Lower leg skin (tissue), 4 donors: ENCODE data around the gene BCL2. TPM values are rescaled to one million over a fixed set of nuclear protein-coding genes. Genes with fewer than 3 reads are reported as not detected.

ENCODE experiments used
- DNase-seq, 2 donors: peaks; one replicate each; pipeline ENCODE4 v3.0.0-alpha.2; 2019; ENCODE audit warnings: low spot score in 2 of 2
- H3K4me3 ChIP-seq: fragments of 200-600 bp; sonication (generic); 2 replicates; pipeline ENCODE4 v1.5.1; 2017; ENCODE audit warnings: mild to moderate bottlenecking, low read depth; ENCODE audit not compliant: poor library complexity, severe bottlenecking
- CTCF ChIP-seq, 3 donors: fragments of 450-650 bp; IDR thresholded peaks; one replicate each; pipeline ENCODE4 v1.5.1; 2016; ENCODE audit warnings: antibody characterized with exemption in 3 of 3, mild to moderate bottlenecking in 3 of 3, moderate library complexity in 2 of 3
- POLR2A ChIP-seq, 2 donors: fragments of 450-650 bp; IDR thresholded peaks; one replicate each; pipeline ENCODE4 v1.6.1; 2016 to 2017; ENCODE audit warnings: antibody characterized with exemption in 2 of 2, mild to moderate bottlenecking in 1 of 2, moderate library complexity in 1 of 2
- WGBS, 2 donors: methylation state at CpG; one replicate each; pipeline ENCODE4 v1.1.5; 2018; 5-methylcytosine and 5-hydroxymethylcytosine counted together
- intact Hi-C: fragments of 100-400 bp; cut with DNase I; formaldehyde crosslinking; loops from one replicate; pipeline ENCODE4 v1.15.0; 2023; ENCODE audit warnings: low total_unique reads
- total RNA-seq, 4 donors: library from RNA; depleted of rRNA; stranded (reverse); fragments of >200 nt; gene quantifications; one replicate each; pipeline ENCODE4 v1.1.0, GENCODE V29; 2016

BCL2 gene
- total RNA-seq, 4 donors from 2014 or later = 12.8 to 21.7 (median 18.2) TPM

GRCh38 chr18:63336366-63337099, 17.0 kb upstream of the BCL2 start:
- H3K4me3 ChIP-seq = no peak overlapping the region
- TF ChIP-seq CTCF (IDR thresholded peaks at IDR 0.05) = no peak
- TF ChIP-seq POLR2A (IDR thresholded peaks at IDR 0.05) = no peak
- intact Hi-C loops = no loop called here
- DNase-seq = no peak
- WGBS, 2 donors = 25 to 29% methylated on average over 8 of the region's 8 CpGs

GRCh38 chr18:63331105-63331504, 11.5 kb upstream of the BCL2 start:
- no peak overlapping the region for H3K4me3 ChIP-seq
- WGBS, 2 donors = 92 to 93% methylated on average over 4 of the region's 4 CpGs
- DNase-seq = no peak
- intact Hi-C loops = no loop called here
- TF ChIP-seq CTCF (IDR thresholded peaks at IDR 0.05) (no peak), POLR2A (IDR thresholded peaks at IDR 0.05) (no peak)

- no peak for TF ChIP-seq POLR2A (IDR thresholded peaks at IDR 0.05)
- TF ChIP-seq CTCF (IDR thresholded peaks at IDR 0.05) = no peak
- 50 to 55% methylated on average over 7 of the region's 7 CpGs for WGBS, 2 donors
- intact Hi-C loops = loop anchor here (10.0 kb wide), 1 partner anchor 315 kb away; no protein-coding TSS in a partner anchor
These were observed 10.0 kb upstream of the BCL2 start for GRCh38 chr18:63329431-63330145.

GRCh38 chr18:63326011-63326410, 6.4 kb upstream of the BCL2 start:
- no peak overlapping the region for H3K4me3 ChIP-seq
- TF ChIP-seq CTCF (IDR thresholded peaks at IDR 0.05) (no peak), POLR2A (IDR thresholded peaks at IDR 0.05) (no peak)
- no peak for DNase-seq
- 86 to 90% methylated on average over 5 of the region's 5 CpGs for WGBS, 2 donors
- intact Hi-C loops = loop anchor here (10.0 kb wide), 1 partner anchor 311 kb away; no protein-coding TSS in a partner anchor

More at GRCh38 chr18:63329431-63330145, 10.0 kb upstream of the BCL2 start:
- DNase-seq = no peak
- H3K4me3 ChIP-seq = no peak overlapping the region

GRCh38 chr18:63325086-63325686, 5.6 kb upstream of the BCL2 start:
- 86 to 90% methylated on average over 11 of the region's 11 CpGs for WGBS, 2 donors
- DNase-seq = no peak
- no peak for TF ChIP-seq CTCF (IDR thresholded peaks at IDR 0.05)
- no peak for TF ChIP-seq POLR2A (IDR thresholded peaks at IDR 0.05)
- intact Hi-C loops = loop anchor here (10.0 kb wide), 1 partner anchor 310 kb away; no protein-coding TSS in a partner anchor
- no peak overlapping the region for H3K4me3 ChIP-seq
